ENCODE measurements around the gene SRRM5. TPM values are rescaled to one million over a fixed set of nuclear protein-coding genes. Genes with fewer than 3 reads are reported as not detected.

SRRM5 gene
- total RNA-seq (under 1 TPM; 0.32 to 0.94 (median 0.40) TPM), polyA plus RNA-seq (under 1 TPM; 0.26 to 0.54 (median 0.52) TPM)
- long read RNA-seq, donor 1, partial matches to known transcripts, result 0 of 2 reads
- long read RNA-seq, donor 1, other reads (novel, unspliced or antisense), result 0 of 2 reads
- long read RNA-seq, donor 2, partial matches to known transcripts, result 153 of 153 reads
- long read RNA-seq, donor 2, other reads (novel, unspliced or antisense), result 0 of 153 reads

GRCh38 chr19:43611788-43612187 lies at the start of gene SRRM5:
Gene SRRM5, plus strand, starts transcription at chr19:43612088. Its CDS starts 34 bp downstream, at chr19:43612122.
- intact Hi-C loops (cut with DNase I; ENCODE audit: low total_unique reads), result no loop called here

GRCh38 chr19:43562226-43562697 lies 49.6 kb upstream of the SRRM5 start:
- peaks cover 14 to 63% (median 38%) of the 10 kb centered on the region in 6 donors for H3K4me1 ChIP-seq
- H3K27me3 ChIP-seq (replicated peaks in 1 of 7), result no peaks in the 10 kb centered on the region
- TF ChIP-seq CTCF (IDR thresholded peaks at IDR 0.05 in 8 of 11, conservative IDR thresholded peaks at IDR 0.05 in 3 of 11) (no peak), POLR2A (IDR thresholded peaks at IDR 0.05) (no peak), POLR2AphosphoS5 (IDR thresholded peaks at IDR 0.05) (no peak)
- DNase-seq, result no peak
- H3K36me3 ChIP-seq, result peaks cover 0 to 44% (median 13%) of the 10 kb centered on the region in 6 donors
- H3K9me3 ChIP-seq, result no peaks in the 10 kb centered on the region
- WGBS, 5 donors, result 28 to 61% (median 35%) methylated on average over 6 of the region's 6 CpGs
- intact Hi-C loops (cut with DNase I; ENCODE audit: low total_unique reads), result no loop called here
- peak overlapping the region; percentile 76 to 90 (median 88) for H3K27ac ChIP-seq
- peak overlapping the region in 2 of 8 donors; percentile 4 to 30 for H3K4me3 ChIP-seq

More at GRCh38 chr19:43611788-43612187, at the start of gene SRRM5:
- Histone ChIP-seq H3K9me3 (no peaks in the 10 kb centered on the region), H3K27ac (no peak within 1 kb of the TSS), H3K27me3 (replicated peaks in 1 of 7) (no peaks in the 10 kb centered on the region), H3K36me3 (peaks cover 2 to 68% (median 27%) of the 10 kb centered on the region in 6 donors), H3K4me3 (no peak within 1 kb of the TSS), H3K4me1 (peaks cover 0 to 31% (median 4%) of the 10 kb centered on the region in 6 donors)
- no peak for TF ChIP-seq CTCF (IDR thresholded peaks at IDR 0.05 in 8 of 11, conservative IDR thresholded peaks at IDR 0.05 in 3 of 11)
- no peak for TF ChIP-seq POLR2A (IDR thresholded peaks at IDR 0.05)
- no peak for TF ChIP-seq POLR2AphosphoS5 (IDR thresholded peaks at IDR 0.05)
- 88 to 100% (median 93%) methylated on average over 3 of the region's 3 CpGs for WGBS, 5 donors
- DNase-seq, result no peak

GRCh38 chr19:43562698-43563241 lies 49.1 kb upstream of the SRRM5 start:
- DNase-seq, result peak; percentile 96
- peak overlapping the region; percentile 76 to 90 (median 88) for H3K27ac ChIP-seq
- 6 to 13% (median 8%) methylated on average over 14 of the region's 14 CpGs for WGBS, 5 donors
- intact Hi-C loops (cut with DNase I; ENCODE audit: low total_unique reads), result no loop called here
- peaks cover 14 to 63% (median 38%) of the 10 kb centered on the region in 6 donors for H3K4me1 ChIP-seq
- H3K4me3 ChIP-seq, result peak overlapping the region in 2 of 8 donors; percentile 4 to 30
- no peak for TF ChIP-seq POLR2A (IDR thresholded peaks at IDR 0.05)
- TF ChIP-seq POLR2AphosphoS5 (IDR thresholded peaks at IDR 0.05), result peak; percentile 85 to 94 (median 89)
- H3K9me3 ChIP-seq, result no peaks in the 10 kb centered on the region
- no peaks in the 10 kb centered on the region for H3K27me3 ChIP-seq (replicated peaks in 1 of 7)
- H3K36me3 ChIP-seq, result peaks cover 0 to 39% (median 10%) of the 10 kb centered on the region in 6 donors

GRCh38 chr19:43563816-43564457 lies 48.0 kb upstream of the SRRM5 start:
- Histone ChIP-seq H3K9me3 (no peaks in the 10 kb centered on the region), H3K27me3 (replicated peaks in 1 of 7) (no peaks in the 10 kb centered on the region), H3K36me3 (peaks cover 0 to 36% (median 3%) of the 10 kb centered on the region in 6 donors), H3K27ac (peak overlapping the region in 7 of 8 donors; percentile 78 to 90 (median 88)), H3K4me3 (no peak overlapping the region), H3K4me1 (peaks cover 14 to 55% (median 36%) of the 10 kb centered on the region in 6 donors)
- intact Hi-C loops (cut with DNase I; ENCODE audit: low total_unique reads), result no loop called here
- 84 to 92% (median 87%) methylated on average over 10 of the region's 10 CpGs for WGBS, 5 donors
- no peak for DNase-seq
- TF ChIP-seq CTCF (IDR thresholded peaks at IDR 0.05 in 8 of 11, conservative IDR thresholded peaks at IDR 0.05 in 3 of 11) (no peak), POLR2A (IDR thresholded peaks at IDR 0.05) (no peak), POLR2AphosphoS5 (IDR thresholded peaks at IDR 0.05) (no peak)
